HEK293T (cell line): ENCODE data around the gene SEMA3D.

Experiments
- ARNT ChIP-seq: fragments of 450-650 bp; IDR thresholded peaks from 2 replicates; pipeline ENCODE4 v1.6.1; 2017; ENCODE audit warnings: mild to moderate bottlenecking
- BHLHE40 ChIP-seq: fragments of 450-650 bp; IDR thresholded peaks from 2 replicates; pipeline ENCODE4 v1.6.1; 2016; ENCODE audit warnings: mild to moderate bottlenecking, moderate library complexity, borderline replicate concordance
- ELF4 ChIP-seq: fragments of 450-650 bp; IDR thresholded peaks from 2 replicates; pipeline ENCODE4 v1.6.1; 2017; ENCODE audit warnings: antibody characterized with exemption
- FOXA1 ChIP-seq: fragments of 450-650 bp; IDR thresholded peaks from 2 replicates; pipeline ENCODE4 v1.6.1; 2016; ENCODE audit warnings: mild to moderate bottlenecking
- FOXM1 ChIP-seq: fragments of 450-650 bp; IDR thresholded peaks from 2 replicates; pipeline ENCODE4 v1.6.1; 2017; ENCODE audit warnings: mild to moderate bottlenecking, borderline replicate concordance
- LEF1 ChIP-seq: fragments of 450-650 bp; IDR thresholded peaks from 2 replicates; pipeline ENCODE4 v1.6.1; 2017; ENCODE audit warnings: mild to moderate bottlenecking, borderline replicate concordance
- NFRKB ChIP-seq: fragments of 450-650 bp; IDR thresholded peaks from 2 replicates; pipeline ENCODE4 v1.6.1; 2016; ENCODE audit warnings: mild to moderate bottlenecking, moderate library complexity
- SP1 ChIP-seq: fragments of 450-650 bp; IDR thresholded peaks from 2 replicates; pipeline ENCODE4 v1.6.1; 2017
- SUZ12 ChIP-seq: fragments of 450-650 bp; IDR thresholded peaks from 2 replicates; pipeline ENCODE4 v1.6.1; 2016; ENCODE audit warnings: mild to moderate bottlenecking
- TARDBP ChIP-seq: fragments of 450-650 bp; IDR thresholded peaks from 2 replicates; pipeline ENCODE4 v1.6.1; 2016
- TF ChIP-seq, protein P1 (sequence below): fragments of 450-650 bp; IDR thresholded peaks from 2 replicates; pipeline ENCODE4 v1.6.1; 2016

DNA sequence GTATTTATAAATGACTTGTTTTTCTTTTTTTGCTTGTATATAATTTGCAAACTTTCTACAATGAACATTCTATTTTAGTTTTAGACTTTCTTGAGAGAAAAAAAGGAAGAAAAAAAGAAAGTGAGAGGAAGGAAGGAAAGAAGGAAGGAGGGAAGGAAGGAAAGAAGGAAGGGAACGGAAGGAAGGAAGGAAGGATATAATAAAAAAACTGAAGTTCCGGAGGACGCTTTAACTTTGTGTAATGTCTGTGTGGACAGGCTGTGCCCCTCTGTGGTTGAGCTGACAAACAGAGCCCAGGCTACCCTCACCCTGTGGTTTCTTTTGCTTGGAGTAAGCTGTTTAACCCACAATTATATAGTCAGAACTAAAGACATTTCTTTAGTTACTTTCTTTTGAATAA is 108.7 kb downstream of the SEMA3D start:
- TF ChIP-seq NFRKB (no peak), SP1 (no peak), LEF1 (no peak), ARNT (no peak), SUZ12 (no peak), FOXM1 (no peak), BHLHE40 (no peak), TARDBP (no peak), FOXA1 (no peak), ELF4 (no peak)
- TF ChIP-seq, protein P1, sequence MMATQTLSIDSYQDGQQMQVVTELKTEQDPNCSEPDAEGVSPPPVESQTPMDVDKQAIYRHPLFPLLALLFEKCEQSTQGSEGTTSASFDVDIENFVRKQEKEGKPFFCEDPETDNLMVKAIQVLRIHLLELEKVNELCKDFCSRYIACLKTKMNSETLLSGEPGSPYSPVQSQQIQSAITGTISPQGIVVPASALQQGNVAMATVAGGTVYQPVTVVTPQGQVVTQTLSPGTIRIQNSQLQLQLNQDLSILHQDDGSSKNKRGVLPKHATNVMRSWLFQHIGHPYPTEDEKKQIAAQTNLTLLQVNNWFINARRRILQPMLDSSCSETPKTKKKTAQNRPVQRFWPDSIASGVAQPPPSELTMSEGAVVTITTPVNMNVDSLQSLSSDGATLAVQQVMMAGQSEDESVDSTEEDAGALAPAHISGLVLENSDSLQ, result no peak
